Keratinocyte (primary cell): ENCODE data around the gene CLDN22. TPM values are rescaled to one million over a fixed set of nuclear protein-coding genes. Genes with fewer than 3 reads are reported as not detected.

Source experiments
- DNase-seq: peaks from one replicate; pipeline ENCODE4 v3.0.0-alpha.2; 2011; ENCODE audit warnings: low read depth, missing footprints, low spot score
- FAIRE-seq: peaks from 2 replicates; lab custom pipeline; 2011; peaks lifted over from hg19 to GRCh38; lab: Jason Lieb, UNC
- H2AFZ ChIP-seq: 2 replicates; pipeline ENCODE4 v1.6.0; 2012; ENCODE audit warnings: low read length, control low read depth, inconsistent platforms; ENCODE audit not compliant: control insufficient read depth
- H3K27ac ChIP-seq: 2 replicates; pipeline ENCODE4 v1.5.1; 2011; ENCODE audit warnings: low read length; ENCODE audit not compliant: control insufficient read depth, insufficient read depth
- H3K27me3 ChIP-seq: 3 replicates; pipeline ENCODE4 v1.6.0; 2011; ENCODE audit warnings: low read length; ENCODE audit not compliant: control insufficient read depth, insufficient read depth; ENCODE audit errors: extremely low read depth
- H3K36me3 ChIP-seq, 2 experiments: 2 replicates in 1 of 2; 3 replicates in 1 of 2; pipeline ENCODE4 v1.5.1; 2011; ENCODE audit warnings: low read length in 2 of 2, mild to moderate bottlenecking in 1 of 2; ENCODE audit not compliant: control insufficient read depth in 2 of 2, insufficient read depth in 2 of 2; ENCODE audit errors: extremely low read depth in 1 of 2
- H3K4me1 ChIP-seq: 3 replicates; pipeline ENCODE4 v1.5.1; 2011; ENCODE audit warnings: low read length; ENCODE audit not compliant: control insufficient read depth, insufficient read depth; ENCODE audit errors: extremely low read depth
- H3K4me2 ChIP-seq: 3 replicates; pipeline ENCODE4 v1.6.0; 2011; ENCODE audit warnings: low read depth, low read length; ENCODE audit not compliant: control insufficient read depth, insufficient read depth; ENCODE audit errors: extremely low read depth
- H3K4me3 ChIP-seq, 3 experiments: fragments of 200-600 bp in 1 of 3; sonication (generic) in 1 of 3; 2 replicates in 2 of 3; 3 replicates in 1 of 3; pipeline ENCODE4 v1.5.1; 2011 to 2016; ENCODE audit warnings: low read length in 3 of 3, mild to moderate bottlenecking in 3 of 3, control low read depth in 2 of 3, inconsistent platforms in 1 of 3, low read depth in 1 of 3, mixed read lengths in 1 of 3, mixed run types in 1 of 3, moderate library complexity in 1 of 3; ENCODE audit not compliant: control insufficient read depth in 2 of 3, insufficient read depth in 2 of 3; ENCODE audit errors: extremely low read depth in 1 of 3
- H3K79me2 ChIP-seq: 2 replicates; pipeline ENCODE4 v1.6.0; 2012; ENCODE audit warnings: low read length; ENCODE audit not compliant: control insufficient read depth, insufficient read depth
- H3K9ac ChIP-seq: 3 replicates; pipeline ENCODE4 v1.6.0; 2011; ENCODE audit warnings: low read length; ENCODE audit not compliant: control insufficient read depth, insufficient read depth; ENCODE audit errors: extremely low read depth
- H3K9me1 ChIP-seq: 3 replicates; pipeline ENCODE4 v1.6.0; 2011; ENCODE audit warnings: low read length; ENCODE audit not compliant: control insufficient read depth, insufficient read depth; ENCODE audit errors: extremely low read depth
- H3K9me3 ChIP-seq: 2 replicates; pipeline ENCODE4 v1.5.1; 2012; ENCODE audit warnings: low read depth, low read length; ENCODE audit not compliant: control insufficient read depth
- H4K20me1 ChIP-seq: 3 replicates; pipeline ENCODE4 v1.6.0; 2011; ENCODE audit warnings: low read length; ENCODE audit not compliant: control insufficient read depth, insufficient read depth; ENCODE audit errors: extremely low read depth
- CTCF ChIP-seq, 3 experiments: IDR thresholded peaks in 1 of 3; conservative IDR thresholded peaks in 1 of 3; optimal IDR thresholded peaks in 1 of 3; 2 replicates in 2 of 3; 3 replicates in 1 of 3; pipeline versions ENCODE3 to v1.5.1; 2011; ENCODE audit warnings: low read length in 3 of 3, mild to moderate bottlenecking in 3 of 3, moderate library complexity in 2 of 3, control low read depth in 1 of 3, inconsistent platforms in 1 of 3; ENCODE audit not compliant: insufficient read depth in 2 of 3; ENCODE audit errors: extremely low read depth in 1 of 3
- EZH2 ChIP-seq: IDR thresholded peaks from one replicate; pipeline ENCODE4 v1.6.1; 2012; ENCODE audit warnings: inconsistent platforms, mild to moderate bottlenecking, low read length, moderate library complexity
- dilution Hi-C: fragments of 300-500 bp; cut with MboI; formaldehyde crosslinking; loops from one replicate; pipeline ENCODE4 v1.7.0; 2020; ENCODE audit warnings: low sequenced_read_pairs; ENCODE audit not compliant: extremely low pct_ligation_motif_present
- polyA plus RNA-seq, 5 experiments: library from polyadenylated mRNA; depleted of rRNA in 3 of 5; stranded (reverse) in 3 of 5; stranded (forward) in 1 of 5; unstranded in 1 of 5; fragments of >200 nt; gene quantifications; 1 replicate in 1 of 5; 2 replicates in 3 of 5; 3 replicates in 1 of 5; pipeline versions ENCODE4 v1.2.1 to v1.2.3, GENCODE V29; 2011 to 2012; ENCODE audit warnings: missing spikeins in 2 of 5, low read depth in 1 of 5, low replicate concordance in 1 of 5

Gene CLDN22
- polyA plus RNA-seq, 1 donor (not counting 4 experiments of a cell fraction or from before 2014, with no cell fraction given) = 0.03 TPM

DNA sequence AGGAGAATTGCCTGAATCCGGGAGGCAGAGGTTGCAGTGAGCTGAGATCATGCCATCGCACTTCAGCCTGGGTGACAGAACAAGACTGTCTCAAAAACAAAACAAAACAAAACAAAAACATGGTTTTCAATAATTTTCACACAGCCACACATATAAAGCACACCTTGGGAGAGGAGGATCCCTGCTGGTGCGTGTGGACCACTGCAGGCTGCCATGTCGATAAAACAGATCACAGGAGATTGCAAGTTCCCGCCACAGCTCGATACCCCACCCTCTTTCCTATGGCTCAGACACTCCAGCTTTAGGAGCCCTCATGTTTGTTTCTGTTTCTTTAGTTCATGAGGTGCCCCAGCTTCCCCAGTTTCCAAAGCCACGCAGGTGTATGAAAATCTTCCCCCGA lies 33.5 kb upstream of the CLDN22 start:
- peaks cover 63% of the 10 kb centered on the region for H3K4me1 ChIP-seq
- TF ChIP-seq EZH2 (no peak), CTCF (optimal IDR thresholded peaks at IDR 0.05 in 1 of 3, IDR thresholded peaks at IDR 0.05 in 1 of 3, conservative IDR thresholded peaks at IDR 0.05 in 1 of 3; ENCODE audit: extremely low read depth in 1 of 3, insufficient read depth in 2 of 3, low read length in 3 of 3) (peak in 2 of 3 experiments; percentile 30 to 44)
- H3K9me3 ChIP-seq = no peaks in the 10 kb centered on the region
- peak overlapping the region; percentile 55 for H3K27ac ChIP-seq
- no peaks in the 10 kb centered on the region for H3K9me1 ChIP-seq
- no peak overlapping the region for H2AFZ ChIP-seq
- no peaks in the 10 kb centered on the region for H3K27me3 ChIP-seq
- H3K79me2 ChIP-seq = no peaks in the 10 kb centered on the region
- peak overlapping the region; percentile 72 for H3K4me2 ChIP-seq
- no peaks in the 10 kb centered on the region for H4K20me1 ChIP-seq
- no peak overlapping the region for H3K9ac ChIP-seq
- dilution Hi-C loops = no loop called here
- DNase-seq (no peak), FAIRE-seq (no peak)
- H3K4me3 ChIP-seq = no peak overlapping the region
- H3K36me3 ChIP-seq = no peaks in the 10 kb centered on the region

GRCh38 chr4:183352546-183352945 lies 32.5 kb upstream of the CLDN22 start:
- TF ChIP-seq EZH2 (no peak), CTCF (optimal IDR thresholded peaks at IDR 0.05 in 1 of 3, IDR thresholded peaks at IDR 0.05 in 1 of 3, conservative IDR thresholded peaks at IDR 0.05 in 1 of 3; ENCODE audit: extremely low read depth in 1 of 3, insufficient read depth in 2 of 3, low read length in 3 of 3) (no peak)
- dilution Hi-C loops = no loop called here
- H4K20me1 ChIP-seq = no peaks in the 10 kb centered on the region
- no peaks in the 10 kb centered on the region for H3K27me3 ChIP-seq
- H3K9me3 ChIP-seq = no peaks in the 10 kb centered on the region
- no peak overlapping the region for H2AFZ ChIP-seq
- H3K36me3 ChIP-seq = no peaks in the 10 kb centered on the region
- H3K9ac ChIP-seq = no peak overlapping the region
- H3K79me2 ChIP-seq = no peaks in the 10 kb centered on the region
- no peak overlapping the region for H3K4me2 ChIP-seq
- peaks cover 64% of the 10 kb centered on the region for H3K4me1 ChIP-seq
- no peak overlapping the region for H3K4me3 ChIP-seq
- no peaks in the 10 kb centered on the region for H3K9me1 ChIP-seq
- DNase-seq (no peak), FAIRE-seq (no peak)
- H3K27ac ChIP-seq = no peak overlapping the region
